Putamen (tissue), 1 donor: ENCODE measurements around the gene JPH4.
A peak's percentile ranks its signal among the peaks of the same experiment; 100 is the strongest.
"Not testable (repeated sequence)": the region's sequence is repeated elsewhere in the genome, so short reads cannot be mapped to it uniquely, and the experiment has no call there.

ENCODE experiments used
- DNase-seq: peaks from one replicate; pipeline ENCODE4 v3.0.0-alpha.2; 2016; ENCODE audit warnings: low spot score

The JPH4 gene

DNA sequence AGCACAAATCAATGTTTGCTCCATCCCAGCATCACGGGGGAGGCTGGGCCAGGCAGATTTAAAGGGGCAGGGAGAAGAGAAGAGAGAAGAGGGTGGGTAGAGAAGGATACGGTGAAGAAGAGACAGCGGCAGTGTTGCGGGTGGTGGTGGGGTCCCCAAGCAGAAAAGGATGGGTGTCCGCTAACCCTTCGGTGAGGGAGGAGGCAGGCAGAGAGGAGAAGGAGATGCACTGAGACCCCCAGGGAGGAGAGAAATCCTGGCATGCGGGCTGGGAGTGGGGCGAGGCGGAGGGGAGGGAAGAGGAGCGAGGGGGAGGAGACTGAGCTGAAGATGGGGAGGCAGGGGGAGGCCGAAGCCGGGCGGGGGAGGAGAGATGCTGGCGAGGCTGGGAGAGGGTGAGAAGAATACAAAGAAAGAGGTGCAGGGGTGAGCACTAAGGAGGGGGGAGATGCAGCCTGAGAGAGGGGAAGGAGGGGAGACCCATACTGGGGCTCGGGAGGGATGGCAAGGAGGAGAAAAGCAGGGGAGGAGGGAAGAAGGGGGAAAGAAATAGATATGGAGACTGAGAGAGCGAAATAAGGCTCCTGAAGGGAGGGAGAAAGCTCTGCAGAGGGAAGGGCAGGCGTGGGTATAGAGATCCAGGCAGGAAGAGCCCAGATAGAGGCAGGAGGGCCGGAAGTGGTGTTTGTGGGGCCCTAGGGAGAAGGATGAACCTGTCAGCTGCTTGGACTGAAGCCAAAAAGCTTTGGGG, at the start of gene JPH4:
Gene JPH4, minus strand, starts transcription at position 231 of the 751 bp plus-strand sequence. CDS start 1,337 bp downstream, outside the sequence.
- DNase-seq, result peak; percentile 79

DNA sequence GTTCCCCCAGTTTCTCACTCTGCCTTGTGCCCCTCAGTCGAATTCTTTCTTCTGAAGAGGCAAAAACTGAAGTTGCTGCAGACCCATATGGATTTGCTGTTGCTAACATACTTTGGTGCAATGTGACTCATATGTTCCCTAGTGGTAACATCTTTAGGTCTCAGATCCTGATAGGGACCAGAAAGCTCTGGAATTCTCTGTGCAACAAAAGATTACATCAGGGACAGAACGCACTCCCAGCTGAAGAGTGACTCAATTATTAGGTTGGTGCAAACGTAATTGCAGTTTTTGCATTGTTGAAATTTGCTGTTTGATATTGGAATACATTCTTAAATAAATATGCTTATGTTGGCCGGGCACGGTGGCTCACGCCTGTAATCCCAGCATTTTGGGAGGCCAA, 49.4 kb upstream of the JPH4 start:
- no peak for DNase-seq

DNA sequence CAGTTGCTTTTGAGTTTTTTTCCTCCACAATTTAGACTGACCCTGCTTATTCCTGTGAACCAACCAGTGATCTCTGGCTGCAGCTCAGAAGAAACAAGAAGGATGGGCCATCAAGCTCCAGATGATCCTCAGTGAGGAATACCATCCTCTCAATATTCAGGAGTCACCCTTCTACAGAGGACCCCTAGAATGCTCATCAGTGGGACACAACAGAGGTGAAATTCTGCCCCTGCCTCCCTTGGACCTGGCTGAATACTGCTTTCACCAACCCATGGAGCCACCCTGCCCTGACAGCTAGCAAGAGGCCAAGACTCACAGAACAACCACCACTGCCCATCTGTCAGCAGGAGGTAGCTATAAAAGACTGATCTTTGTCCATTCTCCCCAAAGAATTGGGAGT, 48.4 kb upstream of the JPH4 start:
- DNase-seq, result no peak

DNA sequence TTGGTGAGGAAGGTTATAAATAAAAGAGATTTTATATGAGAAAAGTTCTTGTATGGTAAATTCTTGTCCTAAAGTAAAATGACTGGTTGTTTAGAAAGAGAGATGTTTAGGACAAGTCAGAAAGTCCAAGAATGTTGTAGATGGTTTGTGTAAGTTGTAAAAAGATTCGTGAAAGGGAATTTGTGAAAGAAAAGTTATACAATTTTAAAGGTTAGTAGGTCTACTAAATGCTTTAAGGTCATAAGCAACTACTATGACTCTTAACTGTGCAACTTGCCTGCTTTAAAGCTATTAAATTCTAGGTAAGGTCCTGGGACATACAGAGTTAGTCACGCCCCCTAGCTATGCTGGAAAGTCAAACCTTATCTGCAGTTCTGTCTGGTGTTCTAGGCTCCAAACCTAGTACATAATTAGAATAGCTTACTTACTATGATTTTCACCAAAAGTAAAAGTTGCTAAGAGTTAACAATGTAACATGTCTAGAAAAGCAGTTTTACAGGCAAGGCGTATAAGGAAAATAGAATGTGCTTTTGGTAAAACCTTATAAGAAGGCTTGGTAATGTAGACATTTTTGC, 46.3 kb upstream of the JPH4 start:
- no peak for DNase-seq

DNA sequence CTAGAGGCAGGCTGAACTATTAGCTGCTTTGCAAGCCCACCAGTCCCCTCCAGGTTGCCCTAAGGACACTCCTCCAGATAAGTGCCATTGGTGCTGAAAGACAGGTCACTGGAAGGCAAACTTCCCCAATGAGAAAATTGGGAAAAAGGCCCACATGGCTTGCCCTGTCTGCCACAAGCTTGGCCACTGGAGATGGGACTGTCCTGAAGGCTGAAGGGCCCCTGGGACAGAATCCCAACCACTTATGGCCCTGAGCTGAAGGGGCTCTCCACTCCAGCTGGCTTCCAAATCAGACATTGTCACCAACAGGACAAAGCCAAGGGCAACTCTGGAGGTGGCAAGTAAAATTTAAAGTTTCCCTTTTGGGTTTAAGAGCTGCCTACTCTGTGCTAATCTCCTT, 45.4 kb upstream of the JPH4 start:
- no peak for DNase-seq

DNA sequence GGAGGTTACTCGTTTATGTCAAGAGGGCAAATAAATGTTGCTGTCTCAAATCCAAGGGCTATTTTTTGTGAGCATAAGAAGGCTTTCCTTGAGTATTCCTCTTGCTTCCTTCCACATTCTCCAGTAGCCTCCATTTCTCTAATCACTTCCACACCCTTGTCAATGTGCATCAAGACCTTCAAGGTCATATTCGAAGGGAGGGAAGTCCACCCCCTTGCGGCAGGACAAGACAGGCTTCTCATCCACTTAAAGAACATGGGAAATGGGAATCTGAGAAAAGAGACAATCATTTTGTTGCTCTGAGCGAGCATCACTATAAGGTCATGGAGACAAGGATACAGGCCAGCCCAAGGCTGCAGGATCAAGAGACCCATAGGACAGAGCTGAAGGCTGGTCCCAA, 44.4 kb upstream of the JPH4 start:
- no peak for DNase-seq

DNA sequence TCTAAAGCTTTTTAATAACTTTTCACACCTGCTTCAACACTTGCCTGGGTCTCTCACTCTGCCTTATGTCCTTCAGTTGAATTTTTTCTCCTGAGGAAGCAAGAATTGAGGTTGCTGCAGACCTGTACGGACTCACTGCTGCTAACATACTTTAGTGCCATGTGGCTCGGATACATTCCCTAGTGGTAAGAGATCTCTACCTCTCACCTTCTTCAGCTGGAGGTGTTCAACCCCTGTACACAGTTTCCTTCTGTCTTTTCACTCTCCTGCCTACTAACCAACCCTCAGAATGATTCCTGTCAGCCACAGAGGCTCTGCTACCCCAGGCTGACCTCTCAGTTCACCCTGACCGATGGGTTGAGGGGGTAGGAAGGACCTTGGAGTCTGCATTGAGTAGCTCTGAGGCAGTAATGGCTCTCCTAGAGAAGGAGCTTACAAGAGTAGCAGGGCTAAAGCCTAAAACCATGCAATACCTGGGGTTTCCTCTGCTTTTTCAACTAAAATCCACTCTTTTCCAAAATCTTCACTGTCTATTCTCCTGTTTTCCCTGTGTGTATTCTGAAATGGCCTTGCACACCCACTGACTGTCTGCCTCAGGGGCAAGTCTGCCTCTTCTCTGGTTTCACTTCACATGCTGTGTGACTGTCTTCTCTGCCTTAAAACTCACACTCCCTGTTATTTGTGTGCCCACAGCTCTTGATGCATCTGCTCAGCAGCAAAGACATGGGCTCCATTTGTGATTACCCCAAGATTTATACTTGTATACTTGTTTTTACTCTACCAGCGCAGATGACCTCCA, 43.5 kb upstream of the JPH4 start:
- DNase-seq, result no peak

DNA sequence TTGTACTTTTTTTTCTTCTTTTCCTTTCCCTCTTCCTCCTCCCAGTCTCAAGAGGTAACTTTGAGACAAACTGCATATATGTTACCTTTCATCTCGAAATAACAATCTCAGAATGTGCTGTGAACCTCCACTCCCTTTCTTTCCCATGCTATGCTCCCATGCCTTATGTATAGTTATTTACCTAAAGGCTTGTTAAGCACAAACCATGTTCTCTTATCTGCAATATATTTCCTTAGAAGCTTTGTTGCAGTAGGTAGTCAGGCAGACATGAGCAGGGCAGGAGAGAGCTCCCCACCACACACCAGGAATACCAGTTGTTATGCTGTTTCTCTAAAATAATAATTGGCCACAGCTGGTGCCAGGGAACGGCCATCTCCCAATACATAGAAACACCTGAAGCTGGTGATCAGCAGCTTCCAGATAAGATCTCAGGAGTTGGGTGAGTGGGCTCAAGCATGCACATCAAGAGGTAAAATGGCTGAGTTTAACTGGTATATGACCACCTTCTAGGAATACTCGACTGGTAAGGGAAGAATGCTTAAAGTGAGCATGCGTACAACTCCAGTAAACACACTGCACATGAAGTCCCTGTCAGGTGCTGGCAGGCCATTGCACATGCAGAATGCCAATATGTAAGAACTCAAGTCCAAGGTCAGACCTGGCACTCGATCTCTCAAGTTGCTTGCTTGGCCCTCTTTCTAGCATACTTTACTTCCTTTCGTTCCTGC, 42.8 kb upstream of the JPH4 start:
- DNase-seq, result no peak

DNA sequence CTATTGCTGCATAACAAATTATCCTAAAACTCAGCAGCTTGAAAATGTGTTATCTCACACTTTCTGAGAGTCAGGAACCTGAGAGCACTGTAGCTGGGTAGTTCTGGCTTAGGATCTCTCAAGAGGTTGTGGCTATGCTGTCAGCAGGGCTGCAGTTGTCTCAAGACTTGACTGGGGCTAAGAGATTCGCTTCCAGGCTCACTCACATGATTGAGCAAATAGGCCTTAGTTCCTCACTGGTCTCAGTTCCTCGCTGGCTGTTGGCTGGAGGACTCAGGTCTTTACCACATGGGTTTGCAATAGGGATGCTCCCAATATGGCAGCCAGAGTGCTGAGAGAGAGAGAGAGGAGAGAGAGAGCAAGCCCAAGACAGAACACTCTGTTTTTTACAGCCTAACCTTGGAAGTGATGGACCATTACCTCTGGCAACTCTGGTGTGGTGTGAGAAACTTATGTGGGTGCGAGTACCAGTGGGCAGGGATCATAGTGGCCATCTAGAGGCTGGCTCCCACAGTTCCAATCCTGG, 41.6 kb upstream of the JPH4 start:
- DNase-seq, result no peak

DNA sequence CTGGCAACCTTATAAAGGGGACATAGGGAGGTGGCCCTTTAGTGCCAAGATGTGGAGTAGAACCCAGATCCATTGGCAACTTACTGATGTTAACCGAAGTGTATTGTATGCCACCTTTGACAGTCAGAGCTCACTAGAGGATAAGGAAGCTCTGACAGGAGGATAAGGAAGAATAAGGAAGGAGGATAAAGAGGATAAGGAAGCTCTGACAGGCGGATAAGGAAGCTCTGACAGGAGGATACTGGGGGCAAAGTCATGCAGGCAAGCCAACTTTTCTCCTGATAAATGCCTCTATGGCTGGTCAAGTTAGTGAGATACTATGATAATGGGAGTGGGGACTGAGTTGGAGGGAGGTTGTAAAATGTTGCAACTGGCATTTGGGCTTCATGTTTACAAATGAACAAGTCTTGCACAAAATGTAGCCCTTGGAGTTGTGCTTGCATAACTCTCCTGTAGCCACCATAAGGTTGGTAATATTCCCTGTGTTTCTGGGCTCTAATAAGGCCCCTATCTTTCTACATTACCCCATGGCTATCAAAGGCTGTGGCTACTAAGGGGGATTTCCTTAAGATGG, 39.9 kb upstream of the JPH4 start:
- DNase-seq, result no peak

DNA sequence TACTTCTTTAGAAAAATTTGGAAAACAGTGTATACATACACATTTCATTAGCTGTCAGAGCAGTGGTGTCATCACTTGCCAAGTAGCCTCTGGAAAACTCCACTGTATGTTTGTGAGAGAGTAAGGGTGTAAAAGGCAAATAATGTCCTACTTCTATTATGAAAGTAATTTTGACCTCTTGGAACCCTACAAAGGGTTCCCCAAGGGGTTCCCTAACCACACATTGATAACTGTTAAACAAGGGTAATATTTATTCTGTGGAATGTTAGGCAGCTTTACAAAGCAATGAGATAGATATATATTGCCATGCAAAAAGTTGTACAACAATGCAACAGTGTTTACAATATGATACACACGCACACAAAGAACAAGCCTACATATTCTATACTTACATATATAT, 38.9 kb upstream of the JPH4 start:
- no peak for DNase-seq

DNA sequence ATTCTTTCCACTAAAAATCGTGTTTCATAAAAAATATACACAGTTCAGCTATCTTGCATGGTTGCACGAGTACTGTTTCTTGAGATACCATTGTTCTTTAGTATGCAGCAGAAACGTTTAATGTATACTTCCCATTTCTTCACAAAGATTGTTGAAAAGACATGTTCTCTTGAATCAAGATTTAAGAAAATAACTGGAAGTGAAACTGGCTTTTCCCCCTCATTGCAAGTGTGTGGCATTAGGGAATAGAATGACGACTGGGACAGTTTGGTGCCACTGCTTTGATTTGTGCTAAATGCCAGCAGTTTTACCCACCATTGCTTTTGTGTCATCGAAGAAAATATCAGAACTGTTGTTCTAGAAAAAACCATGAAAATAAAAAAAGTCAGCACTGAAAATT, 37.3 kb upstream of the JPH4 start:
- no peak for DNase-seq

DNA sequence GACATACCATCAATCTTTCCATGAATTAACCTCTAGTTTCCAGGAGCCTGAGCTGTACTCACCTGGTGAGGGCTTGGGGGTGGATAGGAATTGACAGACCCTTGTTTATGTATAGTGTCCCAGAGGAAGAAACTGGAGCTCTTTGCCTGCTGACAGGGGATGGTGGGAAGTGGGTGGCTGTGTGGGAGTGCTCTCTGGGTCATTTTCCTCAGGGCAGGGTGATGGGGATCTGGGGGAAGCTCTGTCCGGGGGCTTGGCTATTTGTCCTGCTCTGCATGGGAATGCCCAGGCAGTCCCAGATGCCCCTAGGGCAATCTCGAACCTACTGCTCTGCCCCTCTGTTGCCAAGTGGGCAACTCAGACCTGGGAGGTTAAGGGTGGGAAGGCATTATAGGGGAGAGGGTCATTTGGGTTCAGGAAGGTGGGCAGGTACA, 35.8 kb upstream of the JPH4 start:
- DNase-seq, result no peak

DNA sequence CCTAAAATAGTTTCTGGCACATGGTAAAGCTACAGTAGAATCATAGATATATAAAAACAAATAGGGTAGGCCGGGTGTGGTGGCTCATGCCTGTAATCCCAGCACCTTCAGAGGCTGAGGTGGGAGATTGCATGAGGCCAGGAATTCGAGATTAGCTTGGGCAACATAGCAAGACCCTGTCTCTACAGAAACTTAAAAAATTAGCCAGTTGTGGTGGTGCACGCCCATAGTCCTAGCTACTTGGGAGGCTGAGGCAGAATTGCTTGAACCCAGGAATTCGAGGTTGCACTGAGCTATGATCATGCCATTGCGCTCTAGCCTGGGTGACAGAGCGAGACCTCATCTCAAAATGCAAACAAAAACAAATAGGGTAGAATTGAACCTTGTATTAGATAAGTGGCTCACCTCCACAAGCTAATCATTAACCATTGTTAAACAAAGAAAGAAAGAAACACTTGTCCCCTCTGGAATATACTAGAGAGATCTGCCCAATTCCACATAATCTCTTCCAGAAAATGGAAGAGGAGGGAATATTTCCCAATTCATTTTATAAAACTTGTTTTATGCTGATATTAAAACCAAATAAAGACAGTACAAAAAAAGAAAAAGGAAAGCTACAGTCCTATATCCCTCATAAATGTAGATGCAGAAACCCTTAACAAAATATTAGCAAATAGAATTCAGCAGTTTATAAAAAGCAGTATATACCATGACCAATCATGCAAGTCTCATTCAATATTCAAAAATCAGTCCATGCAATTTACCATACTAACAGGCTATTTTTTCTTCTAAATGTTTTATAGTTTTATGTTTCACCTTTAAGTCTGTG, 34.9 kb upstream of the JPH4 start:
- DNase-seq, result no peak

DNA sequence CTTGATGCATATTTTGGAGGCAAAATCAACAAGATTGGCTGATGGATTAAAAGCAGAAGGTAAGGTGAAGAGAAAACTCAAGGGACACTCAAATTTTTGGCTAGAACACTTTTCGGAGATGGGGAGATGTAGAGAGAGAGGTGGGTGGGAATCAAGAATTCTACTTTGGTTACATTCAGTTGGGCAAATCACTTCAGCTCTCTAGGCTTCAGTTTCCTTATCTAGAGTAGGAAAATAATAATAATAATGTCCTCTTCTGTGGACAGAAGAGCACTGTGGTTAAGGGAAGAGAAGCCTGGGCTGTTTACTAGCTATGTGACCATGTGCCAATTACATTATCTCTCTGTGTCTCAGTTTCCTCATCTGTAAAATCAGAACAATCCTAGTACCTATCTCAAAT, 34.2 kb upstream of the JPH4 start:
- DNase-seq, result no peak

DNA sequence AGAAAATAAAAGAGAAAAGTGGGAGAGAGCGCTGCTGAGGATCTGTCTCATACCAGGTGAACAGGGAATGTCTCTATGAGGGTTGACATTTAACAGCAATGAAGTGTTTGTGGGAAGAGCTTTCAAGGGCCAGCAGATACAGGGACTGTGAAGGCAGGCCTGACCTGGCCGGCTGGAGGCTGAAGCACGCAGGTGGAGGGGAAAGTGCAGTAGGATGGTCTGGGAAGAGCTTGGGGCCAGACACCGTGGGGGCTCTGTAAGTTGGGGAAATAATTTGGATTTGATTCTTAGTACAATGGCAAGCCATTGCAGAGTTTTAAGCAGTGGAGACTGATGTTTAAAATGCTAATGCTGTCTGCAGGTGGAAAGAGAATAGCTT, 33.8 kb upstream of the JPH4 start:
- no peak for DNase-seq

DNA sequence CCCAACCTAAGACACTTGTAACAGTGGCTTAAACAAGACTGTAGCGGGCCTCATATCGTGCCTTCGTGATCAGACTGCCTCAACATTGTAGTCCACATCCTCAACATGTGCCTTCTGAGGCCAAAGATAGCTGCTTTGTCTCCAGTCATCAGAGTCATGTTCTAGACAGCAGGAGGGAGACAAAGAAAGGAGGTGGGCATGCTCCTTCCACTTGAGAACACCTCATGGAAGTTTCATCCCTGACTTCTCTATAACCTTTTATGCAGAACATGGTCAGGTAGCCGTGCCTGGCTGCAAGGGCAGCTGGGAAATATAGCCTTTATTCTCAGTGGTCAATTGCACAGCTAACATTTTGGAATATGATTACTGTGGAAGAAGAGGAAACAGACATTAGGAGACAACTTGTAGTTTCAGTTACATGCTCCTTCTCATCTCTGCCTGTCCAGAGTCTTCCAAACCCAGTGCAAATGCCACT, 32.3 kb upstream of the JPH4 start:
- no peak for DNase-seq

DNA sequence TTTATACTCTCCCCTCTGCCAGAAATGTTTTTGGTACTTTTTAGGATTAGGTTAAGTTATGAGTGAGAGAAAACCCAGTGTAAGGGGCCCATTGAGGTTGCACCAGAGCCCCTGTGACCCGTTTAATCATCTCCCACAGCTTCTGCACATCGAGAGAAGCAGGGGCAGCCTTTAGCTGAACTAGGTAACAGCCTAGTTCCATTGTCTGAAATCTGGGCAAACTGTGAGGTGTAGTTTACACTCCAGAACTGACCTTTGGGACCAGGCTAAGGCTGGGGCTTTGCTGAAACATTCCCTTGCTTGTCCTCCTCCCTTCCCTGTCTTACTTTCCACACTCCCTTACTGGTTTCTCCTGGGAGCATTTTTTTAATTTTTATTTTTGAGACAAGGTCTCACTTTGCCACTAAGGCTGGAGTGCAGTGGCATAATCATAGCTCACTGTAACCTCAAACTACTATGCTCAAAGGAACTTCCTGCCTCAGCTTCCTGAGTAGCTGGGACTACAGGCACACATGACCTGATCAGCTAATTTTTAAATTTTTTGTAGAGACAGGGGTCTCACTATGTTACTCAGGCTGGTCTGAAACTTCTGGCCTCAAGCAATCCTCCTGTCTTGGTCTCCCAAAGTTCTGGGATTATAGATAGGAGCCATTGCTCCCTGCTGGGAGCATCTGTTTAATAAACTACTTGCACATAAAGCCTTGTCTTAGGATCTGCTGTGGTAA, 31.7 kb upstream of the JPH4 start:
- DNase-seq, result no peak

DNA sequence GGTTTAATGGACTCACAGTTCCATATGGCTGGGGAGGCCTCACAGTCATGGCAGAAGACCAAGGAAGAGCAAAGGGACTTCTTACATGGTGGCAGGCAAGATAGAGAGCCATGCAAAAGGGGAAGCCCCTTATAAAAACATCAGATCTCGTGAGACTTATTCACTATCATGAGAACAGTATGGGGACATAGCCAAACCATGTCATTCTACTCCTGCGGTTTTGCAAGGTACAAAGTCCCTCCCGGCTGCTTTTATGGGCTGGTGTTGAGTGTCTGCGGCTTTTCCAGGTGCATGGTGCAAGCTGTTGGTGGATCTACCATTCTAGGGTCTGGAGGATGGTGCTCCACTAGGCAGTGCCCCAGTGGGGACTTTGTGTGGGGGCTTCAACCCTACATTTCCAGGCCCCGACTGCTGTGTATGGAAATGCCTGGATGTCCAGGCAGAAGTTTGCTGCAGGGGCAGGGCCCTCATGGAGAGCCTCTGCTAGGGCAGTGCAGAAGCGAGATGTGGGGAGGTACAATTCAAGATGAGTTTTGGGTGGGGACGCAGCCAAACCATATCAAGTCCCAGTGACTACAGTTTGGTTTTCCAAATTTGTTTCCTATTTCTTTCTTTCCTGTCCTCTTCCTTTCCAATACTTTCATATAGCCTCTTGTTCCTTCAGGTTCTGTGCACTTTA, 31.0 kb upstream of the JPH4 start:
- not testable (repeated sequence) for DNase-seq

DNA sequence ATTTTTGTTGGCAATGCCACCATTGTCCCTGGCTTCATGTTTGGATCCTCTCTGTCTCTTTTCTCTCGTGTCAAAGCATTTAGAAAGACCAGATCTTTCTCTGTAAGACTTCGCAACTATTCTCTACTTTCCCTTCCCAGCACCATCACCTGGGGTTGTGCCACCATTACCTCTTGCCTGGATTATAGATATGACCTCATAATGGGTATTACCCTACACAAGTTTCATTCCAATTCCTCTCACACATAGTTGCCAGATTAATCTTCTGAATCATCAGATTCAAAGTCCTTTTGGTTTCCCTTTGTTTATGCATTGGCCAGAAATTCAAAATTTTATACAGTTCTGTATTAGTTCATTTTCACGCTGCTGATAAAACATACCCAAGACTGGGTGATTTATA, 30.4 kb upstream of the JPH4 start:
- no peak for DNase-seq
